Choroid plexus epithelial cell (primary cell): ENCODE results near the gene BCO2.
A peak's percentile ranks its signal among the peaks of the same experiment; 100 is the strongest.

Source experiments
- DNase-seq: peaks from one replicate; pipeline ENCODE4 v3.0.0-alpha.2; 2010; ENCODE audit warnings: low read depth
- H3K4me3 ChIP-seq: 2 replicates; pipeline ENCODE4 v1.5.1; 2011; ENCODE audit warnings: low read depth, mild to moderate bottlenecking, control low read depth, low read length, moderate library complexity
- TF ChIP-seq, protein P1 (sequence below): conservative IDR thresholded peaks from 2 replicates; pipeline ENCODE4 v1.5.1; 2011; ENCODE audit warnings: low read depth, mild to moderate bottlenecking, control low read depth, inconsistent platforms, low read length, moderate library complexity

The BCO2 gene

DNA sequence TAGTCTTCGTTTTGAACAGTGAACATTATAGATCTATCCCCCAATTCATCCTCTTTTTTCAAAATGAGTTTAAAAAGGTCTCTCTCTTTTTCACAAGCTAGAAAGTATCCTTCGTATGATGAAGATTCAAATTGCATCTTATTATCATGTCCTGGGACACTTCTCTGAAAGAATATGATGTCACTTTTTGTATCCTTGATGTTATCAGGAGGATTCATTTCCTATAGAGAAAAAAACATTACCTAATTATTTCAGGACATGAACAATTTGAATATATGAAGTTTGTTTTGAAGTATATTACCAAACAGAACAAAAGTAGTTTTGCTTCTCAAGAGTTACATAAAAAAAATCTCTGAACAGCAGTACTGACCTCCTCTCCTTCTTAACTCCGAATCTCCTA lies 31.7 kb upstream of the BCO2 start:
- H3K4me3 ChIP-seq = no peak overlapping the region
- no peak for DNase-seq
- TF ChIP-seq, protein P1, sequence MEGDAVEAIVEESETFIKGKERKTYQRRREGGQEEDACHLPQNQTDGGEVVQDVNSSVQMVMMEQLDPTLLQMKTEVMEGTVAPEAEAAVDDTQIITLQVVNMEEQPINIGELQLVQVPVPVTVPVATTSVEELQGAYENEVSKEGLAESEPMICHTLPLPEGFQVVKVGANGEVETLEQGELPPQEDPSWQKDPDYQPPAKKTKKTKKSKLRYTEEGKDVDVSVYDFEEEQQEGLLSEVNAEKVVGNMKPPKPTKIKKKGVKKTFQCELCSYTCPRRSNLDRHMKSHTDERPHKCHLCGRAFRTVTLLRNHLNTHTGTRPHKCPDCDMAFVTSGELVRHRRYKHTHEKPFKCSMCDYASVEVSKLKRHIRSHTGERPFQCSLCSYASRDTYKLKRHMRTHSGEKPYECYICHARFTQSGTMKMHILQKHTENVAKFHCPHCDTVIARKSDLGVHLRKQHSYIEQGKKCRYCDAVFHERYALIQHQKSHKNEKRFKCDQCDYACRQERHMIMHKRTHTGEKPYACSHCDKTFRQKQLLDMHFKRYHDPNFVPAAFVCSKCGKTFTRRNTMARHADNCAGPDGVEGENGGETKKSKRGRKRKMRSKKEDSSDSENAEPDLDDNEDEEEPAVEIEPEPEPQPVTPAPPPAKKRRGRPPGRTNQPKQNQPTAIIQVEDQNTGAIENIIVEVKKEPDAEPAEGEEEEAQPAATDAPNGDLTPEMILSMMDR = no peak

DNA sequence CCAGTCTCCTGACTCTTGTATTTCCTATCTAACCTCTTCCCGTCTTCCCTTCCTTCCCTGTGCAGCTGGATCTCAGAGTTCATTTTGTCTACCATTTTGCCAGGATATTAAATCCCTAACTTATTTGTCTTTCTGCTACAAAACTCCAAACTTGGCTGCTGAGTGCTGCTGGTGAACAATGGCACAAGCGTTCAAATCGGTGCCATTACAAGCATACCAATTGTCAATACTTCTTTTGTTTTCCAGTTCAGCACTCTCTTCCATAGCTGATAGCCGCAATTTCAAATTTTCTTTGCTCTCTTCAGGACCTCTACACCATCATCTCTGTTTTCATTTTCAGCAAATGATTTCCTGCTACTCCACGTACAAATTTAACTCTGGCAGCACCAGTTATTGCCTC lies 24.8 kb upstream of the BCO2 start:
- H3K4me3 ChIP-seq = no peak overlapping the region
- TF ChIP-seq, protein P1 = no peak
- no peak for DNase-seq

DNA sequence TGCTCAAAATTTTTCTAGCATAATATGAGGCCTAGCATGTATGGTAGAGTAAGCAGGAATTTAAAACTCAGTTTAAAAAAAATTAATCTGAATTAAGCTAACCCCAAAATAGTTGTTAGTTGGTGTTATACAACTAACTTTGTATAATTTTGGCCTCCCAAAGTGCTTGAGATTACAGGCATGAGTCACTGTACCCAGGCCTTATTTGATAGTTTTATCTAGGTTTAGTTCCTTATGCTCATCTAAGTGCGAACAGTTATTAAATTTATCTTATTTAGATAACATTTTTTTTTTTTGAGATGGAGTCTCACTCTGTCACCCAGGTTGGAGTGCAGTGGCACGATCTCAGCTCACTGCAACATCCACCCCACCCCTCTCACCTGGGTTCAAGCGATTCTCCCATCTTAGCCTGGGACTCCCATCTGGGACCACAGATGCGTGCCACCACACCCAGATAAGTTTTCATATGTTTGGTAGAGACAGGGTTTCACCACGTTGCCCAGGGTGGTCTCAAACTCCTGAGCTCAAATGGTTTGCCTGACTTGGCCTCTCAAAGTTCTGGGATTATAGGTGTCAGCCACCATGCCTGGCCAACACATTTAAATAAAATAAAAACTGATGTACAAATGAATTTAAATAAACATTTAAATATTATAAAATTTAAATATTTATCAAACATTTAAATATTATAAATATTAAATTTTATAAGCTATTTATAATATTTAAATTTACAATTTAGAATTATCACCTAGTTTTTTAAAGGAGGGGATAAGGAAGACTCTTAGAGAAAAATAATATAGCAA lies 19.0 kb upstream of the BCO2 start:
- no peak overlapping the region for H3K4me3 ChIP-seq
- TF ChIP-seq, protein P1 = no peak
- DNase-seq = no peak

DNA sequence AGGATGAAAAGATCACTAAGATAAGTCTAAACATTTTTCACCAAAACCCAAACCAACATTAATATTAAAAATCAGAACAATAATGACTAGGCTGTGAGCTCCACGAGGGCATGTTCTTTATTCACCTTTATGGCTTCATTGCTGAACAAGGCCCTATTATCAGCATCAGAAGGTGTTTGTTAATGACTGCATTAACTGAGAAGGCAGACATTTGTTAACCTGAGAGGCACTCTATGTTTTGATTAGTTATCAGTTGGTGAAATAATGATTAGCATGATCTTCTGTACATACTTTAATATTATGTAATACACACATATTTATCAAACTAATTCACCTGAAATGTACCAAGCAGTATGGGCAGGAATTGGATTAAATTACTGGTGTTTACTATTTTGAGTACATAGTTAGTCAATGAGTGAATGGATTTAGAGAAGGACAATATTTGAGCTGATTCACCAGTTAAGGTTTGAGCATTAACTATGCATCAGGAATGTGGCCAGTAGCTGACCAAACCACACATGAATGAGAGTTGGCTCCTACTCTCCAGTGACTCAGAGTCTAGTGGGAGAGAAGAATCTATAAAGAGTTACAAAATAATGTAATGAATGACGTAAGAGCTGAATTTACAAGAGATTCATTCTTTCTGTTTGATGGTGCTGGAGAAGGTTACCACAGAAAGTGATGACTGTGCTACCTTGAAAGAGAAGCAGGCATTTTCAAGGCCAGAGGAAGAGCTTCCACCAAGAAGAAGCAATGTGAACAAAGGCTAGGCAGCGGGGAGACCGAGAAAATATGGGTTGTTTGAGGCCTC lies 18.2 kb upstream of the BCO2 start:
- H3K4me3 ChIP-seq = no peak overlapping the region
- DNase-seq = peak; percentile 99
- TF ChIP-seq, protein P1 = no peak

DNA sequence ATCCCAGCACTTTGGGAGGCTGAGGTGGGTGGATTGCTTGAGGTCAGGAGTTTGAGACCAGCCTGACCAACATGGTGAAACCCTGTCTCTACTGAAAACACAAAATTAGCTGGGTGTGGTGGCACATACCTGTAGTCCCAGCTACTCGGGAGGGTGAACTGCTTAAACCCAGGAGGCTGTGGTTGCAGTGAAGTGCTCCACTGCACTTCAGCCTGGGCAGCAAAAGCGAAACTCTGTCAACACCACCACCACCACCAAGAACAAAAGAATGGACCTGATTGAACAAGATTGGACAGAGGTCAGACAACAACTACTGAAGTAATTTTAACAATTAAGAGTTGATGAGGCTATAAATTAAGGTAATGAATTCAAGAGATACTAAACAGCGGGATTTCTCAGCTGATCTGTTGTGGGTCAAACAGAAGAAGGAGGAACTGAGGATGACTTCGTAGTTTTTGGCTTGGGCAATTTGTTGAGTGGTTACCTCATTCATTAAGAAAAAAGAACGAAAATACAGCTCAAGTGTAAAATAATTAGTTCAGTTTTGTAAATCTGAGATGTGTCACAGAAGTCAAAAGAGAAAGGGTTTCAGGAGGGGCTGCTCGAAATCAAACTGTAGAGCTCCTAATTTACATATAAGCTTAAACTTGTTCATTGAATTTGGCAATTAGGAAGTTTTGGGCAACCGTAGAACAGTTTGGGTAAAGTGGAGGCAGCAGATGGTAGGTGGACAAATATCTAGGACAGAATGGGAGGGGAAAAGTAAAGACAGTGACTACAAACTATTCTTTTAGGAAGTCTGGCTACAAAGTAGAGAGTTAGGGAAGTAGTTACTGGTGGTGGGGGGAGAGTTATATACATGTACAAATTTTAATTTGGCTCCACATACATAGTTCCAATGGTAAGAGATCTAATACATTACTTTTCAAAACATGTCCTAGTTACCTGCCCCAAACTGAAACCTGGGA lies 15.9 kb upstream of the BCO2 start:
- no peak overlapping the region for H3K4me3 ChIP-seq
- DNase-seq = no peak
- TF ChIP-seq, protein P1 = no peak

DNA sequence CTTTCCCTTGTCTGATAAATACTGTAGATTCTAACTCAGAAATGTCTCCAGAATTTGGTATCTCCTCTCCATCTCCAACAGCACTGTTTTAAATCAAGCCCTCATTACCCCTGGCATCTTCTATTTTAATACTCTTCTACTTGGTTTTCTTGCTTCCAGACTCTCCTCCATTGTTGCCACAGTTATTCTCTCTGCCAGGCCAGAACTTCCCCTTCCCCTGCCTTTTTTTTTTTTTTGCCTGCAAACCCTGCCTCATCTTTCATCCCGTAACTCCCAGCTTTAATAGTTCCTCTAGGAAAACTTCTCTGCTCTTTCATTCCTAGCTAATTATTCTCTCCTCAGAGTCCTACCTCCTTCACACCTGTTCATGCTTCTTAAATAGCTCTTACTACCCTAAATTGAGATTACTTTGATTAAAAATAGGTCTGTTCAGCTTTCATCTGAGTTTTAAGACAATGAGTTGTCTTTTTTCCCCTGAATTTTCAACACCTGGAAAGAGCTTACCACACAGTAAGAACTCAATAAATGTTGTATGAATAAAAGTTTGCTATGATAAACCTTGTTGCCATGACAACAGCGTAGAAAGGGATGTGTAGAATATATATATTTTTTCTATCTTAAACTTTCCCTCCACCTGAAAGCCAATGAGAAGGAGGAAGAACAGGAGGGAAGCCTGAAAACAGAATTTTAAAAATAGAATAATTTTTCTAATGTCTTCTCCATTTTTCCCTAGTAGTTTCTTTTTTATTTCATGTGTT lies 15.0 kb upstream of the BCO2 start:
- TF ChIP-seq, protein P1 = no peak
- DNase-seq = no peak
- no peak overlapping the region for H3K4me3 ChIP-seq
